SH-SY5Y (cell line): Measurements from ENCODE around the gene OPN4.

Experiments used
- GATA2 ChIP-seq: IDR thresholded peaks from 2 replicates; pipeline ENCODE4 v1.6.1; 2011; ENCODE audit warnings: mild to moderate bottlenecking, low read depth, low read length
- GATA3 ChIP-seq: IDR thresholded peaks from 2 replicates; pipeline ENCODE4 v1.6.1; 2011; ENCODE audit warnings: low read depth, mild to moderate bottlenecking, low read length, moderate library complexity

DNA sequence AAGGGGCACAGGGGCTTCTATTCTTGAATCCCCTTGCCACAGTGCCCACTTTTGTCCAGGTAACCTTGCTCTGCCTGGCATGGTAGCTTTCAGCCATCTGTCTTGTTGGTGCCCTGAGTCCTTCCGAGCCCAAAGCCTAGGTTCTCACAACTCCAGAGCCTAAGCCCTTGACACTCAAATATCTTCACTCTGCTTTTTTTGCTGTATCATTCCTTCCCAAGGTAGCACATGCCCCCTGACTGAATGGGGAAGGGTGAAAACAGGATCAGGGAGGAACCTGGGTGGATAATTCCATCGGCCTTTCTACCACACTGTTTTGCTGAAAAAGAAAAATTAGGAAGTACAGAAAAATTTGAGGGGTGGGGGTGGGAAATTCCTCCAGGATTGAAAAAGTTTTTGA is 51.6 kb downstream of the OPN4 start:
- TF ChIP-seq GATA2 (no peak), GATA3 (no peak)
